ENCODE measurements around the gene AIFM3. TPM values are rescaled to one million over a fixed set of nuclear protein-coding genes. Genes with fewer than 3 reads are reported as not detected.
A peak's percentile ranks its signal among the peaks of the same experiment; 100 is the strongest.

AIFM3 gene
- total and polyA plus RNA-seq, 2 of the 13 experiments (the other 11 are each of a cell fraction or from before 2014, with no cell fraction given), result 9.0 to 15.3 TPM

GRCh38 chr22:21009638-21010425, 42.8 kb downstream of the AIFM3 start (continued):
- TF ChIP-seq ZNF589 (CRISPR knock-in tag; conservative IDR thresholded peaks at IDR 0.05), result peak; percentile 58; the same call in 1 of the 2 replicates
- peak; percentile 69; the same call in 1 of the 2 replicates for TF ChIP-seq SP140L (CRISPR knock-in tag; IDR thresholded peaks at IDR 0.05; ENCODE audit: borderline replicate concordance)
- 0 out of 2 replicates have a peak, but pooled peaks have one; percentile 36 for TF ChIP-seq ZFP36L1 (CRISPR knock-in tag; IDR thresholded peaks at IDR 0.05)
- no peak for TF ChIP-seq CEBPB (IDR thresholded peaks at IDR 0.05; ENCODE audit: borderline replicate concordance, low read depth, low read length)
- no peak for TF ChIP-seq ASH2L (IDR thresholded peaks at IDR 0.05; ENCODE audit: insufficient read length, low read depth, low read length)
- TF ChIP-seq ZNF547 (CRISPR knock-in tag; IDR thresholded peaks at IDR 0.05), result no peak
- TF ChIP-seq ADNP (CRISPR knock-in tag; IDR thresholded peaks at IDR 0.05), result no peak
- no peak for TF ChIP-seq TCF7L2 (IDR thresholded peaks at IDR 0.05; ENCODE audit: low read depth, low read length)
- TF ChIP-seq ZNF652 (CRISPR knock-in tag; IDR thresholded peaks at IDR 0.05; ENCODE audit: borderline replicate concordance, low read depth), result 0 out of 2 replicates have a peak, but pooled peaks have one; percentile 36
- no peak for TF ChIP-seq MTERF4 (CRISPR knock-in tag; IDR thresholded peaks at IDR 0.05)
- TF ChIP-seq SOX6 (IDR thresholded peaks at IDR 0.05), result no peak
- no peak for TF ChIP-seq SOX6 (CRISPR knock-in tag; IDR thresholded peaks at IDR 0.05)
- TF ChIP-seq ZNF180 (CRISPR knock-in tag; IDR thresholded peaks at IDR 0.05; ENCODE audit: borderline replicate concordance, low read depth), result no peak
- no peak for TF ChIP-seq CHD2 (IDR thresholded peaks at IDR 0.05; ENCODE audit: low read depth, low read length)
- no peak for TF ChIP-seq GZF1 (CRISPR knock-in tag; IDR thresholded peaks at IDR 0.05)
- no peak for TF ChIP-seq ZNF569 (CRISPR knock-in tag; IDR thresholded peaks at IDR 0.05; ENCODE audit: borderline replicate concordance)
- no peak for TF ChIP-seq ZNF816 (CRISPR knock-in tag; IDR thresholded peaks at IDR 0.05; ENCODE audit: borderline replicate concordance)
- TF ChIP-seq KLF11 (CRISPR knock-in tag; IDR thresholded peaks at IDR 0.05), result peak; percentile 97
- TF ChIP-seq SSRP1 (CRISPR knock-in tag; IDR thresholded peaks at IDR 0.05), result no peak
- TF ChIP-seq MAFK (conservative IDR thresholded peaks at IDR 0.05 in 1 of 2, IDR thresholded peaks at IDR 0.05 in 1 of 2; ENCODE audit: low read length in 2 of 2), result no peak
- no peak for TF ChIP-seq ZIK1 (CRISPR knock-in tag; IDR thresholded peaks at IDR 0.05; ENCODE audit: borderline replicate concordance, low read depth)
- no peak for TF ChIP-seq JUNB (CRISPR knock-in tag; IDR thresholded peaks at IDR 0.05; ENCODE audit: borderline replicate concordance)
- no peak; the same call in 1 of the 2 replicates for TF ChIP-seq ZXDC (CRISPR knock-in tag; IDR thresholded peaks at IDR 0.05)
- TF ChIP-seq MAX (IDR thresholded peaks at IDR 0.05), result no peak
- no peak for TF ChIP-seq ZZZ3 (CRISPR knock-in tag; IDR thresholded peaks at IDR 0.05; ENCODE audit: borderline replicate concordance)
- no peak for TF ChIP-seq RCOR2 (CRISPR knock-in tag; IDR thresholded peaks at IDR 0.05)
- no peak for TF ChIP-seq HOXD1 (CRISPR knock-in tag; IDR thresholded peaks at IDR 0.05)
- TF ChIP-seq MTF2 (CRISPR knock-in tag; IDR thresholded peaks at IDR 0.05; ENCODE audit: borderline replicate concordance), result no peak
- TF ChIP-seq FOXK1 (CRISPR knock-in tag; IDR thresholded peaks at IDR 0.05; ENCODE audit: borderline replicate concordance, low read depth), result peak; percentile 84; the same call in 1 of the 2 replicates
